ENCODE data around the gene CCDC6. TPM values are rescaled to one million over a fixed set of nuclear protein-coding genes. Genes with fewer than 3 reads are reported as not detected.

Gene CCDC6
- total and polyA plus RNA-seq, 9 of the 15 experiments (the other 6 are each of a cell fraction or from before 2014, with no cell fraction given): 10.4 to 41.0 (median 20.9) TPM

DNA sequence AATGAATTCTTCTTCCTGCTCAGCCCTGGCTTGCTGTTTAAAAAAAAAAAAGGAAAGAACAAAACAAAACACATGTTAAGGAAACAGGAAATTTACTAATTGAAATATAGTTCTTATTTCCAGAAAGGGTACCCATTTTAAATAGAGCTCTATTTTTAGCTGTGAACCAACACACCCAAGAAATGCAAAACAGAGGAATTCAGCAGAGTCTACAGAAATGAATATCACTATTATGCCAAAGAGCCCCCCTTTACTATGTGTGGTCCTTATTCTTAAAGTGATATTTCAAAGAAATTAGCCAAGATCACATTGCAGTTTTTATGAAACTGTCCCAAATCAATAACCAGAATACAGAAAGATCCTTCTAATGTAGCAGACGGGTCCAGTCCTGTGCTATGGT lies 53.7 kb downstream of the CCDC6 start:
- ATAC-seq (no peak), DNase-seq (ENCODE audit: extremely low read depth in 1 of 4, low spot score in 3 of 4) (no peak), FAIRE-seq (no peak)
- no peak overlapping the region for H2AFZ ChIP-seq (ENCODE audit: low read depth, low read length)
- no peak overlapping the region for H3K4me2 ChIP-seq (ENCODE audit: insufficient read depth, low read length)
- H3K36me3 ChIP-seq (ENCODE audit: control insufficient read depth, insufficient read depth, low read length): peaks cover 37% of the 10 kb centered on the region; the same call in 2 of the 3 replicates
- ChIA-PET POLR2A (interaction anchor here (0.6 to 1.0 kb wide), 4 partner anchors 12 to 1344 kb away, joined by 3 to 6 read pairs (median 4); no protein-coding TSS in a partner anchor), CTCF (ENCODE audit: low intra/inter-chr PET ratio) (no interaction called here)
- TF ChIP-seq E2F8 (IDR thresholded peaks at IDR 0.05; ENCODE audit: low read depth, partially characterized antibody) (no peak), MAFF (IDR thresholded peaks at IDR 0.05; ENCODE audit: low read length) (no peak), MYBL2 (IDR thresholded peaks at IDR 0.05; ENCODE audit: low read depth) (no peak), MYBL2 (CRISPR knock-in tag; IDR thresholded peaks at IDR 0.05; ENCODE audit: borderline replicate concordance) (no peak), SOX6 (IDR thresholded peaks at IDR 0.05) (no peak), ATF1 (CRISPR knock-in tag; IDR thresholded peaks at IDR 0.05) (no peak), ATF1 (tag; IDR thresholded peaks at IDR 0.05) (no peak), TAF7 (tag; IDR thresholded peaks at IDR 0.05) (no peak)
- no peaks in the 10 kb centered on the region for H3K4me1 ChIP-seq (replicated peaks in 1 of 2; ENCODE audit: control insufficient read depth in 2 of 2, insufficient read depth in 2 of 2, low read length in 2 of 2)
- H3K79me2 ChIP-seq (ENCODE audit: control insufficient read depth, insufficient read depth, low read length): peaks cover 37% of the 10 kb centered on the region; the same call in 2 of the 3 replicates
- in situ Hi-C loops (cut with MboI) (no loop called here), intact Hi-C loops (cut with micrococcal nuclease) (no loop called here)
- BruUV-seq (replicated peaks): no TSS peak
- H4K20me1 ChIP-seq (replicated peaks; ENCODE audit: control insufficient read depth, insufficient read depth, low read length): no peaks in the 10 kb centered on the region
- H3K9me3 ChIP-seq (replicated peaks; ENCODE audit: control insufficient read depth, insufficient read depth, low read depth, low read length): no peaks in the 10 kb centered on the region
- H3K27ac ChIP-seq (ENCODE audit: extremely low read depth, low read depth, low read length): no peak overlapping the region
- 100% methylated on average over 1 of the region's 1 CpG for WGBS (ENCODE audit: insufficient coverage, low coverage, missing lambda C conversion rate)
- H3K9me1 ChIP-seq (ENCODE audit: control insufficient read depth, insufficient read depth, low read length): no peaks in the 10 kb centered on the region
- H3K4me3 ChIP-seq: no peak overlapping the region
- no peaks in the 10 kb centered on the region for H3K27me3 ChIP-seq (ENCODE audit: control insufficient read depth in 2 of 2, insufficient read depth in 2 of 2, low read length in 2 of 2)
- no peak overlapping the region for H3K9ac ChIP-seq (ENCODE audit: insufficient read depth in 1 of 2, low read depth in 2 of 2, low read length in 2 of 2)
